Bronchial epithelial cell (primary cell): ENCODE results near the gene ASXL1. TPM values are rescaled to one million over a fixed set of nuclear protein-coding genes. Genes with fewer than 3 reads are reported as not detected.

Source experiments
- DNase-seq: peaks from one replicate; pipeline ENCODE4 v3.0.0-alpha.2; 2010; ENCODE audit warnings: low read depth
- FAIRE-seq: peaks from 2 replicates; lab custom pipeline; 2011; peaks lifted over from hg19 to GRCh38; lab: Jason Lieb, UNC
- H3K27me3 ChIP-seq: 2 replicates; pipeline ENCODE4 v1.5.1; 2011; ENCODE audit warnings: low read length; ENCODE audit not compliant: control insufficient read depth, insufficient read depth
- H3K36me3 ChIP-seq: 2 replicates; pipeline ENCODE4 v1.5.1; 2011; ENCODE audit warnings: low read length; ENCODE audit not compliant: control insufficient read depth, insufficient read depth
- H3K4me3 ChIP-seq: 2 replicates; pipeline ENCODE4 v1.5.1; 2011; ENCODE audit warnings: mild to moderate bottlenecking, low read depth, low read length, control low read depth
- CTCF ChIP-seq: IDR thresholded peaks from 2 replicates; pipeline ENCODE4 v1.5.1; 2011; ENCODE audit warnings: mild to moderate bottlenecking, moderate library complexity, low read length, control low read depth, inconsistent platforms; ENCODE audit not compliant: insufficient read depth, severe bottlenecking
- total RNA-seq: library from RNA; depleted of rRNA; stranded (reverse); fragments of >200 nt; gene quantifications from 2 replicates; pipeline ENCODE4 v1.2.1, GENCODE V29; 2014

The ASXL1 gene
- total RNA-seq, 1 donor from 2014 or later: 17.6 TPM

- no peak for DNase-seq
- no peak for FAIRE-seq
- Histone ChIP-seq H3K4me3 (no peak overlapping the region), H3K36me3 (peaks cover 2% of the 10 kb centered on the region), H3K27me3 (no peaks in the 10 kb centered on the region)
- TF ChIP-seq CTCF: no peak
Observed at GRCh38 chr20:32333181-32333987, 24.7 kb upstream of the ASXL1 start.

DNA sequence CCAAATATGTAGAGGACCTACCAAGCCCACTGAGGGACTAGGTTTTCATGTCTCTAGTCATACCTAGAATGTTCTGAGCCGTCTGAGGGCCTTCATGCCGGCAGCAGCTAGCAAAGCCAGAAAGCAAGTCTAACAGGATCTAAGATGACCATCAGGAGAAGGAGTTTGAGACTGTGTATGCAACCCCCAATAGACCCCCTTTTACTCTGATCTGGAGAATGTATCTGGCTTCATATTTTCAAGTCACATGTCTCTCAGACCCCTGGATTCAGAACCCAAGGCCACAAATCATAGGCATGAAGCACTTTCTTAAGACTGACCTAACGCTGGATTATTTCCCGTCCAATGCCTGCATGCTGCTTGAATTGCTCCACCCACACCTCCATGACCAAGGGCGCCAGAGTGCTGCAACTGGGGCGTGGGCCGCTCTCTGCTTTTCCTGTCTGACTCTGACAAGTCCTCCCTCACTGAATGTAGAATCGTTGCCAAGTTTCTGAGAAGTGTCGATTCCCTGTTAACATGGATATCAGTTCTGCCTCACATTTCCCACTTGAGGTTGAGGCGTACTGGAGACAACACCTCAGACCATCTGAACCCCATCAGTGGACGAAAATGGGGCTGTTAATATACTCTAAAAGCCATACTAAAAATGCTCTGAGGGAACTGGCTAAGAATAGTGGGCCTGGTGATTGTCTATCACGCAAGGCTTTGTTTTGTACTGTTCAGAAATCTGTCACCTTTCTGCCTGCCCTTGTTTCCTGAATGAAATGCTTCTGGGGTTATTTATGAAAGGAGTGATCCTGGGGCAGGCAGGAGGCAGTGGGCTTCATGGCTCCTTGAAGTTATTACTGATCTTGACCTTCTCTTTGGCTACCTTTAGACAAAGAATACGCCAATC, 23.9 kb upstream of the ASXL1 start:
- TF ChIP-seq CTCF: no peak
- H3K36me3 ChIP-seq: peaks cover 2% of the 10 kb centered on the region
- peak; percentile 44 for DNase-seq
- H3K27me3 ChIP-seq: no peaks in the 10 kb centered on the region
- H3K4me3 ChIP-seq: no peak overlapping the region
- FAIRE-seq: no peak

DNA sequence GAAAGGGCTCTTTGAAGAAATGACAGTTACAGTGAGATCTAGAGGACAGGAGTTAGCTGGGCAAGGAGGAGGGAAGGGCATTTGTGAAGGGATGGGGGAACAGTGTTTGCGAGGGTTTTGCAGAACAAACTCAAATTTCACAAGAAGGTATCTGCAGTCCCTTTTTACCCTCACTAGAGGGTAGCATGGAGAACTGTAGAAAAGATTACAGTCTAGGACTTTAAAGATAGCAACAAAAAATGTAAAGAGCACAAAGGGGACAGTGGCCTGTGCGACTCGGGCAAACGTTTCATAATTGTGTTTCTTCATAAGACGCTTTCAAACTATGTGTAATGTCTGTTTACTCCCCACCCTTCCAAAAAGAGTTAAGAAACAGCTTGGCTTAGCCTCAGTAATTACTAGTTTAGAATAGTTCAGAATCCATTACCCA, 21.2 kb upstream of the ASXL1 start:
- FAIRE-seq: no peak
- DNase-seq: peak; percentile 39
- H3K27me3 ChIP-seq: no peaks in the 10 kb centered on the region
- no peaks in the 10 kb centered on the region for H3K36me3 ChIP-seq
- no peak overlapping the region for H3K4me3 ChIP-seq
- peak; percentile 56 for TF ChIP-seq CTCF

- DNase-seq (no peak), FAIRE-seq (no peak)
- no peak for TF ChIP-seq CTCF
- Histone ChIP-seq H3K27me3 (no peaks in the 10 kb centered on the region), H3K4me3 (no peak overlapping the region), H3K36me3 (no peaks in the 10 kb centered on the region)
Observed at GRCh38 chr20:32337937-32338661, 20.0 kb upstream of the ASXL1 start.

GRCh38 chr20:32338665-32339064, 19.5 kb upstream of the ASXL1 start:
- no peak overlapping the region for H3K4me3 ChIP-seq
- no peaks in the 10 kb centered on the region for H3K27me3 ChIP-seq
- no peak for TF ChIP-seq CTCF
- no peaks in the 10 kb centered on the region for H3K36me3 ChIP-seq
- no peak for FAIRE-seq
- DNase-seq: no peak
